Hepatocyte (in vitro differentiated cells): ENCODE measurements around the gene TENM4. TPM values are rescaled to one million over a fixed set of nuclear protein-coding genes. Genes with fewer than 3 reads are reported as not detected.
A peak's percentile ranks its signal among the peaks of the same experiment; 100 is the strongest.

Source experiments
- DNase-seq: peaks from one replicate; pipeline ENCODE4 v3.0.0-alpha.2; 2016; ENCODE audit warnings: low spot score
- H2AFZ ChIP-seq: fragments of 200-600 bp; sonication (generic); 2 replicates; pipeline ENCODE4 v1.6.0; 2016; ENCODE audit warnings: antibody characterized with exemption, mild to moderate bottlenecking
- H3K27ac ChIP-seq: fragments of 200-600 bp; sonication (generic); 2 replicates; pipeline ENCODE4 v1.5.1; 2016; ENCODE audit warnings: mild to moderate bottlenecking
- H3K27me3 ChIP-seq: fragments of 200-600 bp; sonication (generic); 2 replicates; pipeline ENCODE4 v1.6.1; 2016
- H3K36me3 ChIP-seq: fragments of 200-600 bp; sonication (generic); replicated peaks from 2 replicates; pipeline ENCODE4 v1.5.1; 2016; ENCODE audit warnings: low read depth; ENCODE audit not compliant: insufficient read depth
- H3K4me1 ChIP-seq: fragments of 200-600 bp; sonication (generic); 2 replicates; pipeline ENCODE4 v1.5.1; 2016; ENCODE audit warnings: mild to moderate bottlenecking, moderate library complexity; ENCODE audit not compliant: insufficient read depth
- H3K4me2 ChIP-seq: fragments of 200-600 bp; sonication (generic); 2 replicates; pipeline ENCODE4 v1.6.0; 2016
- H3K4me3 ChIP-seq: fragments of 200-600 bp; sonication (generic); 2 replicates; pipeline ENCODE4 v1.5.1; 2016; ENCODE audit warnings: mild to moderate bottlenecking
- H3K79me2 ChIP-seq: fragments of 200-600 bp; sonication (generic); 2 replicates; pipeline ENCODE4 v1.6.0; 2017; ENCODE audit warnings: mild to moderate bottlenecking
- H3K9me2 ChIP-seq: fragments of 200-600 bp; sonication (generic); replicated peaks from 2 replicates; pipeline ENCODE4 v1.6.0; 2017; ENCODE audit warnings: mild to moderate bottlenecking; ENCODE audit not compliant: insufficient read depth
- H3K9me3 ChIP-seq: fragments of 200-600 bp; sonication (generic); 2 replicates; pipeline ENCODE4 v1.5.1; 2016; ENCODE audit warnings: low read depth, mild to moderate bottlenecking
- H4K20me1 ChIP-seq: fragments of 200-600 bp; sonication (generic); 2 replicates; pipeline ENCODE4 v1.6.0; 2016; ENCODE audit warnings: mild to moderate bottlenecking; ENCODE audit not compliant: insufficient read depth, poor library complexity, severe bottlenecking
- EZH2 ChIP-seq: fragments of 200-600 bp; sonication (generic); IDR thresholded peaks from 2 replicates; pipeline ENCODE4 v1.6.1; 2016; ENCODE audit warnings: antibody characterized with exemption, mild to moderate bottlenecking, borderline replicate concordance
- EZH2phosphoT487 ChIP-seq: fragments of 200-600 bp; sonication (generic); IDR thresholded peaks from one replicate; pipeline ENCODE4 v1.6.1; 2018; ENCODE audit warnings: antibody characterized with exemption, mild to moderate bottlenecking, low read depth, moderate library complexity; ENCODE audit not compliant: unreplicated experiment, severe bottlenecking
- WGBS: methylation state at CpG from one replicate; pipeline ENCODE4 v1.1.6; 2016; ENCODE audit warnings: low lambda C conversion rate; ENCODE audit errors: missing lambda C conversion rate; 5-methylcytosine and 5-hydroxymethylcytosine counted together
- polyA plus RNA-seq: library from polyadenylated mRNA; unstranded; fragments of >200 nt; fragmentation: Nextera tagmentation; extraction: Ambion mirVana; gene quantifications from 2 replicates; pipeline ENCODE4 v1.2.1, GENCODE V29; 2016
- total RNA-seq: library from RNA; depleted of rRNA; stranded (reverse); fragments of >200 nt; gene quantifications from 2 replicates; pipeline ENCODE4 v1.2.3, GENCODE V29; 2014
- TF ChIP-seq, protein P1 (sequence below): fragments of 200-600 bp; sonication (generic); IDR thresholded peaks from 2 replicates; pipeline ENCODE4 v1.5.1; 2016; ENCODE audit warnings: antibody characterized with exemption, mild to moderate bottlenecking; ENCODE audit not compliant: poor library complexity

The TENM4 gene
- total and polyA plus RNA-seq, 2 experiments from 2014 or later: 18.4 to 18.7 TPM

DNA sequence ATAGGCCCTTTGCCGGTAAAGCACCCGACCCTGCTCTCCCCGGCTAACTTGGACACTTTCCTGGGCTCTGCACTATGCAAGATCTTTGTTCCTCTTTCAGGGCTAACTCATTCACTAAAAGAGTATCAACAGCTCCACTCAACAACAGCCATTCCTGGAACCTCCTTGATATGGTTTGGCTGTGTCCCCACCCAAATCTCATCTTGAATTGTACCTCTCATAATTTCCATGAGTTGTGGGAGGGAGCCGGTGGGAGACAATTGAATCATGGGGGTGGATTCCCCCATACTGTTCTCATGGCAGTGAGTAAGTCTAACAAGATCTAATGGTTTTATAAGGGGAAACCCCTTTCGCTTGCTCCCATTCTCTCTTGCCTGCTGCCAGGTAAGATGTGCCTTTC, 330.0 kb downstream of the TENM4 start:
- H4K20me1 ChIP-seq: no peaks in the 10 kb centered on the region
- DNase-seq: no peak
- 98% methylated on average over 5 of the region's 5 CpGs for WGBS
- no peaks in the 10 kb centered on the region for H3K27me3 ChIP-seq
- no peaks in the 10 kb centered on the region for H3K9me2 ChIP-seq
- H3K4me3 ChIP-seq: no peak overlapping the region
- no peaks in the 10 kb centered on the region for H3K36me3 ChIP-seq
- TF ChIP-seq, protein P1, sequence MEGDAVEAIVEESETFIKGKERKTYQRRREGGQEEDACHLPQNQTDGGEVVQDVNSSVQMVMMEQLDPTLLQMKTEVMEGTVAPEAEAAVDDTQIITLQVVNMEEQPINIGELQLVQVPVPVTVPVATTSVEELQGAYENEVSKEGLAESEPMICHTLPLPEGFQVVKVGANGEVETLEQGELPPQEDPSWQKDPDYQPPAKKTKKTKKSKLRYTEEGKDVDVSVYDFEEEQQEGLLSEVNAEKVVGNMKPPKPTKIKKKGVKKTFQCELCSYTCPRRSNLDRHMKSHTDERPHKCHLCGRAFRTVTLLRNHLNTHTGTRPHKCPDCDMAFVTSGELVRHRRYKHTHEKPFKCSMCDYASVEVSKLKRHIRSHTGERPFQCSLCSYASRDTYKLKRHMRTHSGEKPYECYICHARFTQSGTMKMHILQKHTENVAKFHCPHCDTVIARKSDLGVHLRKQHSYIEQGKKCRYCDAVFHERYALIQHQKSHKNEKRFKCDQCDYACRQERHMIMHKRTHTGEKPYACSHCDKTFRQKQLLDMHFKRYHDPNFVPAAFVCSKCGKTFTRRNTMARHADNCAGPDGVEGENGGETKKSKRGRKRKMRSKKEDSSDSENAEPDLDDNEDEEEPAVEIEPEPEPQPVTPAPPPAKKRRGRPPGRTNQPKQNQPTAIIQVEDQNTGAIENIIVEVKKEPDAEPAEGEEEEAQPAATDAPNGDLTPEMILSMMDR: no peak
- TF ChIP-seq EZH2phosphoT487: no peak
- TF ChIP-seq EZH2: no peak
- no peak overlapping the region for H3K4me2 ChIP-seq
- H3K79me2 ChIP-seq: no peaks in the 10 kb centered on the region
- H3K9me3 ChIP-seq: no peaks in the 10 kb centered on the region
- H3K4me1 ChIP-seq: no peaks in the 10 kb centered on the region
- no peak overlapping the region for H2AFZ ChIP-seq
- H3K27ac ChIP-seq: no peak overlapping the region

DNA sequence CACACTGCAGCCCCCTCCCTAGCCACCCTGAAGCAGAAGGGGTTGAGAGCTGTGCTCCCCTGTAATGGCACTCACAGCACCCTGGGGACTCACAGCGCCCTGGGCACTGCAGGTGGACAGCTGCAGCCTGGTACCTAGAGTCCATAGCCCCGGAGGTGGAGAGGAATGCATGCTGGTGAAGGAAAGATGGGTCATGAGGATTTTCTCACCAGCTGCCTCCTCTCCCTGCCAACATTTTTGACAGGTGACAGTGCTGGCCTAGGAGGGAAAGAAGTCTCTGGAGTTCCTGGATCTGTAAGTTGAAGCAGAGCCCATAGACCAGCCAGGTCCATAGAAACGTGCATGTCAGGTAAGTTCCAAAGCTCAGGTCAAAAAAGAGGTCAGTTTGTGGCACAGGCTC, 330.5 kb downstream of the TENM4 start:
- no peaks in the 10 kb centered on the region for H3K4me1 ChIP-seq
- H3K27ac ChIP-seq: no peak overlapping the region
- H3K4me2 ChIP-seq: no peak overlapping the region
- H2AFZ ChIP-seq: no peak overlapping the region
- WGBS: 79% methylated on average over 3 of the region's 3 CpGs
- H3K36me3 ChIP-seq: no peaks in the 10 kb centered on the region
- TF ChIP-seq, protein P1: no peak
- TF ChIP-seq EZH2 (no peak), EZH2phosphoT487 (no peak)
- H3K27me3 ChIP-seq: no peaks in the 10 kb centered on the region
- H3K9me2 ChIP-seq: no peaks in the 10 kb centered on the region
- H3K9me3 ChIP-seq: no peaks in the 10 kb centered on the region
- no peaks in the 10 kb centered on the region for H4K20me1 ChIP-seq
- no peak overlapping the region for H3K4me3 ChIP-seq
- no peaks in the 10 kb centered on the region for H3K79me2 ChIP-seq
- no peak for DNase-seq

DNA sequence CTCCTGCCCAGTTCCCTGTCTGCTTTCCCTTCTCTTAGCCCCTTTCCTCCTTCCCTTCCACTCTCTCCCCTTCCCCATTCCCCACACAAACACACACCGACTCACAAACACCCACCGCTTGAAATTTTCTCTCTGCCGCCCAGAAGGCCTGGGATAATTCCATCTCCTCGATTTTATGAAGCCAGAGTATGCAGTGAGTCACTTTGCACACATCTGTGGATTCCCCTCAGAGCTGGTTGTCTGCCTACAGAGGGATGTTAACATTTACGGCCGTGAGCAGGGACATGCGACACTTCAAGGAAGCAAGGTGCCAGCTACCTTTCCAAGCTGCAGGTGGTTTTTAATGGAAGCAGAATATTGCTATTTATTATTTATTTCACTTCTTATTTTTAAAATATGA, 332.0 kb downstream of the TENM4 start:
- DNase-seq: peak; percentile 44
- H3K9me3 ChIP-seq: no peaks in the 10 kb centered on the region
- 48% methylated on average over 7 of the region's 7 CpGs for WGBS
- no peaks in the 10 kb centered on the region for H3K9me2 ChIP-seq
- TF ChIP-seq, protein P1: no peak
- TF ChIP-seq EZH2phosphoT487 (no peak), EZH2 (no peak)
- H3K36me3 ChIP-seq: no peaks in the 10 kb centered on the region
- H3K79me2 ChIP-seq: no peaks in the 10 kb centered on the region
- H4K20me1 ChIP-seq: no peaks in the 10 kb centered on the region
- H2AFZ ChIP-seq: no peak overlapping the region
- H3K4me3 ChIP-seq: no peak overlapping the region
- H3K4me2 ChIP-seq: no peak overlapping the region
- no peaks in the 10 kb centered on the region for H3K4me1 ChIP-seq
- H3K27ac ChIP-seq: peak overlapping the region; percentile 37
- no peaks in the 10 kb centered on the region for H3K27me3 ChIP-seq

DNA sequence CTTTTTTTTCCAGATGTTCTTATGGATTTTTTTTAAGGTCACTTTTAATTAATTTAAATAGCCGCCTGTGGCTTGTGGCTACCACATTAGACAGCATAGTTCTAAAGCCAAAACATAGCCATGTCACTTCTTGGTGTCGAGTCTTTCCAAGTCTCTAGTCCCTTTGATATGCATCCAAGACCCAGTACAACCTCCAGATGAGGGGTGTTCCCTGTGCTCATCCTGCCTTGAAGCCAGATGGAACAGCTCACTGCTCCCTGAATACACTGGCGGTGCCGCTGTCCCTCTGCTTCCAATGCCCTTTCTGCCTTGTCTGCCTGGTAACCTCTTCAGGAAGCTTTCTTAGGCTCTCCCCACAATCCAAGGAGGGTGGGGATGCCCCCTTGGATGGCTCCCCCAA, 338.0 kb downstream of the TENM4 start:
- H3K9me3 ChIP-seq: no peaks in the 10 kb centered on the region
- H3K27me3 ChIP-seq: no peaks in the 10 kb centered on the region
- DNase-seq: no peak
- 86% methylated on average over 4 of the region's 4 CpGs for WGBS
- H3K79me2 ChIP-seq: no peaks in the 10 kb centered on the region
- no peak overlapping the region for H3K27ac ChIP-seq
- H2AFZ ChIP-seq: no peak overlapping the region
- peaks cover 3% of the 10 kb centered on the region for H3K4me1 ChIP-seq
- no peaks in the 10 kb centered on the region for H3K9me2 ChIP-seq
- TF ChIP-seq EZH2 (no peak), EZH2phosphoT487 (no peak)
- TF ChIP-seq, protein P1: no peak
- no peak overlapping the region for H3K4me2 ChIP-seq
- H3K36me3 ChIP-seq: no peaks in the 10 kb centered on the region
- no peak overlapping the region for H3K4me3 ChIP-seq
- no peaks in the 10 kb centered on the region for H4K20me1 ChIP-seq
